HepG2 (cell line): ENCODE results near the gene CLPTM1.

Experiments used
- CHD2 ChIP-seq: IDR thresholded peaks from 2 replicates; pipeline ENCODE4 v1.6.1; 2011; ENCODE audit warnings: low read depth, low read length, improper control_type of control experiment
- EZH2 ChIP-seq: conservative IDR thresholded peaks from 2 replicates; pipeline ENCODE4 v1.6.1; 2012; ENCODE audit warnings: mild to moderate bottlenecking, low read depth, low read length, moderate library complexity
- FOXO1 ChIP-seq: sonication (generic); formaldehyde crosslinking; IDR thresholded peaks from 2 replicates; pipeline ENCODE4 v1.4.0; 2020; ENCODE audit warnings: missing genetic modification reagents
- HDAC2 ChIP-seq: sonication (generic); formaldehyde crosslinking; IDR thresholded peaks from 2 replicates; pipeline ENCODE4 v1.4.0; 2020; ENCODE audit warnings: missing genetic modification reagents
- IRF9 ChIP-seq: sonication (generic); formaldehyde crosslinking; IDR thresholded peaks from 2 replicates; pipeline ENCODE4 v1.8.0; 2022; ENCODE audit warnings: missing genetic modification reagents, mild to moderate bottlenecking, borderline replicate concordance
- NFRKB ChIP-seq: fragments of 450-650 bp; IDR thresholded peaks from 2 replicates; pipeline ENCODE4 v1.6.1; 2017
- NPAS2 ChIP-seq: sonication (generic); formaldehyde crosslinking; IDR thresholded peaks from 2 replicates; pipeline ENCODE4 v1.8.0; 2022; ENCODE audit warnings: mild to moderate bottlenecking, missing genetic modification reagents, borderline replicate concordance
- POLR2AphosphoS5 ChIP-seq: IDR thresholded peaks from 2 replicates; pipeline ENCODE4 v1.6.1; 2012; ENCODE audit warnings: low read depth, low read length
- YY1 ChIP-seq: IDR thresholded peaks from 2 replicates; pipeline ENCODE4 v1.6.1; 2011; ENCODE audit warnings: low read length, low read depth, moderate library complexity, mild to moderate bottlenecking; ENCODE audit not compliant: insufficient read depth, insufficient replicate concordance
- ZNF263 ChIP-seq: sonication (generic); formaldehyde crosslinking; IDR thresholded peaks from 2 replicates; pipeline ENCODE4 v1.4.0; 2020; ENCODE audit warnings: missing genetic modification reagents
- ZNF275 ChIP-seq: sonication (generic); formaldehyde crosslinking; IDR thresholded peaks from 2 replicates; pipeline ENCODE4 v1.8.0; 2022; ENCODE audit warnings: missing genetic modification reagents, mild to moderate bottlenecking, inconsistent platforms, borderline replicate concordance
- TF ChIP-seq, protein P1 (sequence below): sonication (generic); formaldehyde crosslinking; IDR thresholded peaks from 2 replicates; pipeline ENCODE4 v1.5.0; 2020; ENCODE audit warnings: mild to moderate bottlenecking, missing genetic modification reagents, moderate library complexity
- TF ChIP-seq, protein P2 (sequence below): sonication (generic); formaldehyde crosslinking; IDR thresholded peaks from 2 replicates; pipeline ENCODE4 v1.4.0; 2020; ENCODE audit warnings: missing genetic modification reagents
- TF ChIP-seq, protein P3 (sequence below): sonication (generic); formaldehyde crosslinking; IDR thresholded peaks from 2 replicates; pipeline ENCODE4 v1.4.0; 2020; ENCODE audit warnings: mild to moderate bottlenecking, missing genetic modification reagents

- TF ChIP-seq CHD2: no peak
- TF ChIP-seq ZNF275 (CRISPR knock-in tag): no peak
- TF ChIP-seq YY1: no peak
- TF ChIP-seq HDAC2 (CRISPR knock-in tag): no peak
- TF ChIP-seq, protein P1, sequence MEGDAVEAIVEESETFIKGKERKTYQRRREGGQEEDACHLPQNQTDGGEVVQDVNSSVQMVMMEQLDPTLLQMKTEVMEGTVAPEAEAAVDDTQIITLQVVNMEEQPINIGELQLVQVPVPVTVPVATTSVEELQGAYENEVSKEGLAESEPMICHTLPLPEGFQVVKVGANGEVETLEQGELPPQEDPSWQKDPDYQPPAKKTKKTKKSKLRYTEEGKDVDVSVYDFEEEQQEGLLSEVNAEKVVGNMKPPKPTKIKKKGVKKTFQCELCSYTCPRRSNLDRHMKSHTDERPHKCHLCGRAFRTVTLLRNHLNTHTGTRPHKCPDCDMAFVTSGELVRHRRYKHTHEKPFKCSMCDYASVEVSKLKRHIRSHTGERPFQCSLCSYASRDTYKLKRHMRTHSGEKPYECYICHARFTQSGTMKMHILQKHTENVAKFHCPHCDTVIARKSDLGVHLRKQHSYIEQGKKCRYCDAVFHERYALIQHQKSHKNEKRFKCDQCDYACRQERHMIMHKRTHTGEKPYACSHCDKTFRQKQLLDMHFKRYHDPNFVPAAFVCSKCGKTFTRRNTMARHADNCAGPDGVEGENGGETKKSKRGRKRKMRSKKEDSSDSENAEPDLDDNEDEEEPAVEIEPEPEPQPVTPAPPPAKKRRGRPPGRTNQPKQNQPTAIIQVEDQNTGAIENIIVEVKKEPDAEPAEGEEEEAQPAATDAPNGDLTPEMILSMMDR (CRISPR knock-in tag): no peak
- TF ChIP-seq, protein P2, sequence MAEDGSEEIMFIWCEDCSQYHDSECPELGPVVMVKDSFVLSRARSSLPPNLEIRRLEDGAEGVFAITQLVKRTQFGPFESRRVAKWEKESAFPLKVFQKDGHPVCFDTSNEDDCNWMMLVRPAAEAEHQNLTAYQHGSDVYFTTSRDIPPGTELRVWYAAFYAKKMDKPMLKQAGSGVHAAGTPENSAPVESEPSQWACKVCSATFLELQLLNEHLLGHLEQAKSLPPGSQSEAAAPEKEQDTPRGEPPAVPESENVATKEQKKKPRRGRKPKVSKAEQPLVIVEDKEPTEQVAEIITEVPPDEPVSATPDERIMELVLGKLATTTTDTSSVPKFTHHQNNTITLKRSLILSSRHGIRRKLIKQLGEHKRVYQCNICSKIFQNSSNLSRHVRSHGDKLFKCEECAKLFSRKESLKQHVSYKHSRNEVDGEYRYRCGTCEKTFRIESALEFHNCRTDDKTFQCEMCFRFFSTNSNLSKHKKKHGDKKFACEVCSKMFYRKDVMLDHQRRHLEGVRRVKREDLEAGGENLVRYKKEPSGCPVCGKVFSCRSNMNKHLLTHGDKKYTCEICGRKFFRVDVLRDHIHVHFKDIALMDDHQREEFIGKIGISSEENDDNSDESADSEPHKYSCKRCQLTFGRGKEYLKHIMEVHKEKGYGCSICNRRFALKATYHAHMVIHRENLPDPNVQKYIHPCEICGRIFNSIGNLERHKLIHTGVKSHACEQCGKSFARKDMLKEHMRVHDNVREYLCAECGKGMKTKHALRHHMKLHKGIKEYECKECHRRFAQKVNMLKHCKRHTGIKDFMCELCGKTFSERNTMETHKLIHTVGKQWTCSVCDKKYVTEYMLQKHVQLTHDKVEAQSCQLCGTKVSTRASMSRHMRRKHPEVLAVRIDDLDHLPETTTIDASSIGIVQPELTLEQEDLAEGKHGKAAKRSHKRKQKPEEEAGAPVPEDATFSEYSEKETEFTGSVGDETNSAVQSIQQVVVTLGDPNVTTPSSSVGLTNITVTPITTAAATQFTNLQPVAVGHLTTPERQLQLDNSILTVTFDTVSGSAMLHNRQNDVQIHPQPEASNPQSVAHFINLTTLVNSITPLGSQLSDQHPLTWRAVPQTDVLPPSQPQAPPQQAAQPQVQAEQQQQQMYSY (CRISPR knock-in tag): no peak
- TF ChIP-seq, protein P3, sequence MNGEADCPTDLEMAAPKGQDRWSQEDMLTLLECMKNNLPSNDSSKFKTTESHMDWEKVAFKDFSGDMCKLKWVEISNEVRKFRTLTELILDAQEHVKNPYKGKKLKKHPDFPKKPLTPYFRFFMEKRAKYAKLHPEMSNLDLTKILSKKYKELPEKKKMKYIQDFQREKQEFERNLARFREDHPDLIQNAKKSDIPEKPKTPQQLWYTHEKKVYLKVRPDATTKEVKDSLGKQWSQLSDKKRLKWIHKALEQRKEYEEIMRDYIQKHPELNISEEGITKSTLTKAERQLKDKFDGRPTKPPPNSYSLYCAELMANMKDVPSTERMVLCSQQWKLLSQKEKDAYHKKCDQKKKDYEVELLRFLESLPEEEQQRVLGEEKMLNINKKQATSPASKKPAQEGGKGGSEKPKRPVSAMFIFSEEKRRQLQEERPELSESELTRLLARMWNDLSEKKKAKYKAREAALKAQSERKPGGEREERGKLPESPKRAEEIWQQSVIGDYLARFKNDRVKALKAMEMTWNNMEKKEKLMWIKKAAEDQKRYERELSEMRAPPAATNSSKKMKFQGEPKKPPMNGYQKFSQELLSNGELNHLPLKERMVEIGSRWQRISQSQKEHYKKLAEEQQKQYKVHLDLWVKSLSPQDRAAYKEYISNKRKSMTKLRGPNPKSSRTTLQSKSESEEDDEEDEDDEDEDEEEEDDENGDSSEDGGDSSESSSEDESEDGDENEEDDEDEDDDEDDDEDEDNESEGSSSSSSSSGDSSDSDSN (CRISPR knock-in tag): no peak
- no peak for TF ChIP-seq NFRKB
- TF ChIP-seq EZH2: no peak
- TF ChIP-seq FOXO1: no peak
- TF ChIP-seq POLR2AphosphoS5: no peak
- TF ChIP-seq ZNF263: no peak
- TF ChIP-seq IRF9 (CRISPR knock-in tag): no peak
- TF ChIP-seq NPAS2 (CRISPR knock-in tag): no peak
Measured at GRCh38 chr19:44993926-44994537, 38.9 kb downstream of the CLPTM1 start.
